GM12874 (cell line): ENCODE results near the gene RUSC1.

Experiments used
- TF ChIP-seq, protein P1 (sequence below): IDR thresholded peaks from 2 replicates; pipeline ENCODE4 v1.5.1; 2011; ENCODE audit warnings: low read depth, mild to moderate bottlenecking, control low read depth, low read length, moderate library complexity; ENCODE audit not compliant: insufficient read depth

The RUSC1 gene

DNA sequence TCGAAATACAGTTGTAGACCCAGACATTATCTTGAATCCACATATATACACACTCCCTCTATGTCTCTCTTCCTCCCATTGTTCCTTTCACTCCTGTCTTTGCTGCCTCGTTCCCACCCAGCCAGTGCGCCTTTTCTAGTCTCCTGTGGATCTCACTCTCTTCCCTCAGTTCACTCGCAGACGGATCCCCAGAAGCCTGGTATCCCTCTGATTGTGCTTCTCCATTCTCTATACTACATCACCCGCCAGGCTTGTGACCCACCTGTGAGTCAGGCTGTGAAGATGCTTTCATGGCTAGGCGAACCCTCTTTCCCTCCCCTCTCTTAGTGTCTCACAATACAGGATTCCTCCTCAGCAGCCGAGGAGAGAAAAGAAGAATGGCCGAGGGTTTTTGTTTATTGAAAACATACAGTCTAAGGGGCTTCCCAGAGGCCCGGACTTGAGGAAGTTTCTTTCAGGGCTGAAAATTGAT, 42.0 kb upstream of the RUSC1 start:
- TF ChIP-seq, protein P1, sequence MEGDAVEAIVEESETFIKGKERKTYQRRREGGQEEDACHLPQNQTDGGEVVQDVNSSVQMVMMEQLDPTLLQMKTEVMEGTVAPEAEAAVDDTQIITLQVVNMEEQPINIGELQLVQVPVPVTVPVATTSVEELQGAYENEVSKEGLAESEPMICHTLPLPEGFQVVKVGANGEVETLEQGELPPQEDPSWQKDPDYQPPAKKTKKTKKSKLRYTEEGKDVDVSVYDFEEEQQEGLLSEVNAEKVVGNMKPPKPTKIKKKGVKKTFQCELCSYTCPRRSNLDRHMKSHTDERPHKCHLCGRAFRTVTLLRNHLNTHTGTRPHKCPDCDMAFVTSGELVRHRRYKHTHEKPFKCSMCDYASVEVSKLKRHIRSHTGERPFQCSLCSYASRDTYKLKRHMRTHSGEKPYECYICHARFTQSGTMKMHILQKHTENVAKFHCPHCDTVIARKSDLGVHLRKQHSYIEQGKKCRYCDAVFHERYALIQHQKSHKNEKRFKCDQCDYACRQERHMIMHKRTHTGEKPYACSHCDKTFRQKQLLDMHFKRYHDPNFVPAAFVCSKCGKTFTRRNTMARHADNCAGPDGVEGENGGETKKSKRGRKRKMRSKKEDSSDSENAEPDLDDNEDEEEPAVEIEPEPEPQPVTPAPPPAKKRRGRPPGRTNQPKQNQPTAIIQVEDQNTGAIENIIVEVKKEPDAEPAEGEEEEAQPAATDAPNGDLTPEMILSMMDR = no peak

DNA sequence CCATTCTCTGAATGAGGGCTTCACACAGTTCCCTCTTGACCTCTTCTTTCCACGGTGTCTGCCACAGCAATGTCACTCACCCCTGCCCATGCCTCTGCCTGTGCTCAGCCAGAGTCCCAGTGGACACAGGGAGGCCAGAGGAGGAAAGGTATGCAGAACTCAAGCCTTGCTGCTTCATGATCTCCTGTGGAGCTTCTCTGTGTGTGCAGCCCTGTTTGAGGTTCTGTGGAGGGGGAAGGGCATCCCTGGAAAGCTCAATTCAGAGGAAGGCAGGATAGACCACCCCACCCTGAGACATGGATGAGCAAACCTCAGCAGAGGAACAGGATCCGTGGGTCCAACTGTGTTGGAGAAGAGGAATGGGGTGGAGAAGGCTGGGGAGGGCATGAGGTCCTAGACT, 41.4 kb upstream of the RUSC1 start:
- TF ChIP-seq, protein P1 = no peak

- TF ChIP-seq, protein P1 = no peak
These were observed 38.1 kb upstream of the RUSC1 start for GRCh38 chr1:155282488-155283091.

DNA sequence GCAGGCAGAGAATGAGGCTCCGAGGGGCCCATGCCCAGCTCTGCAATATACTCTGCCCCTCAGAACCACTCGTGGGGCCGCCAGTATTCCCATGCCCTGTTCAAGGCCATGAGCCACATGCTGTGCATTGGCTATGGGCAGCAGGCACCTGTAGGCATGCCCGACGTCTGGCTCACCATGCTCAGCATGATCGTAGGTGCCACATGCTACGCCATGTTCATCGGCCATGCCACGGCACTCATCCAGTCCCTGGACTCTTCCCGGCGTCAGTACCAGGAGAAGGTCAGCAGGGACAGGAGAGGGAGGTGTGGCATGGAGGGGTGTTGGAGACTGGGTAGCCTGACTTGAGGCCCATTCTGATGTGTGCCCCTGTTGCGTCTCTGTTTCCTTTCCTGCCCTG, 36.2 kb upstream of the RUSC1 start:
- TF ChIP-seq, protein P1 = no peak

DNA sequence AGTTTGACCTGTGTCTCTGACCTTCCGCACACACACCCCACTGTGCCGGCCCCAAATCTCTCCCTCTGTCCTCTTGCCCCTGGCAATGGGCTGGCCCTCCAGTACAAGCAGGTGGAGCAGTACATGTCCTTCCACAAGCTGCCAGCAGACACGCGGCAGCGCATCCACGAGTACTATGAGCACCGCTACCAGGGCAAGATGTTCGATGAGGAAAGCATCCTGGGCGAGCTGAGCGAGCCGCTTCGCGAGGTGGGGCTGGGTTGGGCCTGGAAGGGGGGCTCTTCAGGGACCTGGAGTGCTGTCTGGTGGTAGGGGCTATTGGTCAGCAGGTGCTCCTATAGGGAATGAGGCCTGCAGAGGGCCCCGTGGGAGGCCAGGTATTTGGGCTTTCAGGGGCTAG, 35.6 kb upstream of the RUSC1 start:
- TF ChIP-seq, protein P1 = no peak

DNA sequence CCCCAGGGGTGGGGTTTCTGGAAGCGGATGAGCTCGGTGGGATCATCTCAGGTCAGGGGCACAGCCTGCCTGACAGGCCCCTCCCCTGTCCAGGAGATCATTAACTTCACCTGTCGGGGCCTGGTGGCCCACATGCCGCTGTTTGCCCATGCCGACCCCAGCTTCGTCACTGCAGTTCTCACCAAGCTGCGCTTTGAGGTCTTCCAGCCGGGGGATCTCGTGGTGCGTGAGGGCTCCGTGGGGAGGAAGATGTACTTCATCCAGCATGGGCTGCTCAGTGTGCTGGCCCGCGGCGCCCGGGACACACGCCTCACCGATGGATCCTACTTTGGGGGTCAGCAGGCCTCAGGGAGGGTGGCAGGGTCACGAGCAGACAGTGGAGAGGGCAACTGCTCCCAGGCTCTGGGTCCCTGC, 35.1 kb upstream of the RUSC1 start:
- TF ChIP-seq, protein P1 = no peak

DNA sequence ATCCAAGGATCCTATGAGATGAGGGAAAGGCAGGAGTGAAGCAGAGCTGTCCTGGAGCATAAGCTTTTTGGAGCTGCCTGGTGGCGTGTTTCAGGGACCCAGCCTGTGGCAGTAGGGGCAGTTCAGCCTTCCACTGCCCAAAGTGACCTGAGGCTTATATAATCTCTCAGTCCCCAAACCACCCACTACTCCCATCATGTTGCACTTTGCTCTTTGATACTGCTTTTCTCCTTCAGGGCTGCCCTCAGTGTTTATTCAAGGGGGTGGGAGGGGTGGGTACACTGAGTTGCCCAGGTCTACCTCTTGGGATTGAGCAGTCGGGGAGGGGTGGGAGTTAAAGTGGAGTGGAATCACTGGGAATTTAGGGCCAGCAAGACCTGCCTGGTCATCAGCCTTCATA, 34.1 kb upstream of the RUSC1 start:
- TF ChIP-seq, protein P1 = no peak

- TF ChIP-seq, protein P1 = no peak
These were observed 32.6 kb upstream of the RUSC1 start for GRCh38 chr1:155287987-155288543.
